Breast epithelium (tissue), 4 donors: Measurements from ENCODE around the gene PSMB11. TPM values are rescaled to one million over a fixed set of nuclear protein-coding genes. Genes with fewer than 3 reads are reported as not detected.

Source experiments
- DNase-seq, 2 donors: peaks; one replicate each; pipeline ENCODE4 v3.0.0-alpha.2; 2019; ENCODE audit warnings: low spot score in 2 of 2
- H3K27ac ChIP-seq, 2 donors: fragments of 200-600 bp; sonication (generic) in 1 of 2; one replicate each; pipeline ENCODE4 v1.5.1; 2016 to 2019; ENCODE audit warnings: mild to moderate bottlenecking in 1 of 2
- H3K27me3 ChIP-seq, 2 donors: fragments of 200-600 bp; sonication (generic) in 1 of 2; one replicate each; pipeline versions ENCODE4 v1.5.1 to v1.6.0; 2017 to 2019; ENCODE audit warnings: control low read depth in 1 of 2, mild to moderate bottlenecking in 1 of 2
- H3K36me3 ChIP-seq: fragments of 200-600 bp; one replicate; pipeline ENCODE4 v1.5.1; 2019
- H3K4me1 ChIP-seq, 2 donors: fragments of 200-600 bp; sonication (generic); one replicate each; pipeline ENCODE4 v1.5.1; 2016 to 2019; ENCODE audit warnings: control low read depth in 1 of 2
- H3K4me3 ChIP-seq, 3 donors: fragments of 200-600 bp; sonication (generic); 1 replicate in 2 of 3; 2 replicates in 1 of 3; pipeline ENCODE4 v1.5.1; 2016 to 2019; ENCODE audit warnings: mild to moderate bottlenecking in 3 of 3, moderate library complexity in 2 of 3
- H3K9me3 ChIP-seq, 2 donors: fragments of 200-600 bp; sonication (generic) in 1 of 2; one replicate each; pipeline ENCODE4 v1.5.1; 2016 to 2019; ENCODE audit warnings: control low read depth in 1 of 2
- CTCF ChIP-seq, 3 donors: fragments of 450-650 bp; IDR thresholded peaks; one replicate each; pipeline ENCODE4 v1.5.1; 2016 to 2017; ENCODE audit warnings: antibody characterized with exemption in 3 of 3, mild to moderate bottlenecking in 3 of 3, moderate library complexity in 3 of 3
- POLR2A ChIP-seq: fragments of 450-650 bp; IDR thresholded peaks from one replicate; pipeline ENCODE4 v1.6.1; 2016; ENCODE audit warnings: antibody characterized with exemption, mild to moderate bottlenecking, moderate library complexity
- POLR2AphosphoS5 ChIP-seq, 3 donors: sonication (generic); formaldehyde crosslinking; IDR thresholded peaks; one replicate each; pipeline ENCODE4 v1.6.1; 2017; ENCODE audit warnings: antibody characterized with exemption in 3 of 3
- intact Hi-C: fragments of 100-400 bp; cut with DNase I; formaldehyde crosslinking; loops from one replicate; pipeline ENCODE4 v1.15.1; 2023; ENCODE audit warnings: low total_unique reads
- total RNA-seq, 3 donors: library from RNA; depleted of rRNA; stranded (reverse); fragments of >200 nt; gene quantifications; one replicate each; pipeline ENCODE4 v1.1.0, GENCODE V29; 2016

PSMB11 gene
- total RNA-seq, 3 donors from 2014 or later = not detected

- Histone ChIP-seq H3K9me3 (no peaks in the 10 kb centered on the region), H3K4me3 (no peak overlapping the region), H3K4me1 (peaks cover 0 to 12% of the 10 kb centered on the region in 2 donors), H3K27ac (no peak overlapping the region), H3K36me3 (peaks cover 5% of the 10 kb centered on the region), H3K27me3 (no peaks in the 10 kb centered on the region)
- no peak for DNase-seq
- TF ChIP-seq POLR2AphosphoS5 (IDR thresholded peaks at IDR 0.05) (no peak), POLR2A (no peak), CTCF (IDR thresholded peaks at IDR 0.05) (no peak)
- intact Hi-C loops = no loop called here
Measured at GRCh38 chr14:23089498-23090253, 47.7 kb downstream of the PSMB11 start.

GRCh38 chr14:23090254-23090636 is 48.2 kb downstream of the PSMB11 start:
- no peak for TF ChIP-seq POLR2A
- TF ChIP-seq POLR2AphosphoS5 (IDR thresholded peaks at IDR 0.05) = no peak
- no peak for TF ChIP-seq CTCF (IDR thresholded peaks at IDR 0.05)
- H3K4me1 ChIP-seq = peaks cover 0 to 12% of the 10 kb centered on the region in 2 donors
- H3K4me3 ChIP-seq = no peak overlapping the region
- intact Hi-C loops = no loop called here
- H3K27ac ChIP-seq = no peak overlapping the region
- H3K36me3 ChIP-seq = peaks cover 5% of the 10 kb centered on the region
- no peaks in the 10 kb centered on the region for H3K27me3 ChIP-seq
- H3K9me3 ChIP-seq = no peaks in the 10 kb centered on the region
- no peak for DNase-seq

- no peak for DNase-seq
- H3K4me3 ChIP-seq = no peak overlapping the region
- no peaks in the 10 kb centered on the region for H3K27me3 ChIP-seq
- H3K27ac ChIP-seq = no peak overlapping the region
- peaks cover 5% of the 10 kb centered on the region for H3K36me3 ChIP-seq
- H3K4me1 ChIP-seq = peaks cover 0 to 12% of the 10 kb centered on the region in 2 donors
- intact Hi-C loops = no loop called here
- TF ChIP-seq CTCF (IDR thresholded peaks at IDR 0.05) (no peak), POLR2AphosphoS5 (IDR thresholded peaks at IDR 0.05) (no peak), POLR2A (no peak)
- no peaks in the 10 kb centered on the region for H3K9me3 ChIP-seq
Measured at GRCh38 chr14:23091294-23092225, 49.5 kb downstream of the PSMB11 start.

- Histone ChIP-seq H3K27me3 (no peaks in the 10 kb centered on the region), H3K4me1 (peaks cover 0 to 16% of the 10 kb centered on the region in 2 donors), H3K9me3 (no peaks in the 10 kb centered on the region), H3K4me3 (peak overlapping the region in 2 of 3 donors; percentile 74 to 80), H3K27ac (no peak overlapping the region), H3K36me3 (no peaks in the 10 kb centered on the region)
- DNase-seq = no peak
- TF ChIP-seq CTCF (IDR thresholded peaks at IDR 0.05) (no peak), POLR2AphosphoS5 (IDR thresholded peaks at IDR 0.05) (no peak), POLR2A (no peak)
- intact Hi-C loops = no loop called here
Measured at GRCh38 chr14:23093104-23093503, 51.1 kb downstream of the PSMB11 start.

- H3K4me1 ChIP-seq = peaks cover 0 to 16% of the 10 kb centered on the region in 2 donors
- no peak for DNase-seq
- H3K9me3 ChIP-seq = no peaks in the 10 kb centered on the region
- intact Hi-C loops = no loop called here
- no peaks in the 10 kb centered on the region for H3K36me3 ChIP-seq
- no peaks in the 10 kb centered on the region for H3K27me3 ChIP-seq
- peak overlapping the region; percentile 68 to 80 (median 74) for H3K4me3 ChIP-seq
- H3K27ac ChIP-seq = no peak overlapping the region
- TF ChIP-seq POLR2AphosphoS5 (IDR thresholded peaks at IDR 0.05) (no peak), POLR2A (no peak), CTCF (IDR thresholded peaks at IDR 0.05) (no peak)
Measured at GRCh38 chr14:23093526-23093925, 51.5 kb downstream of the PSMB11 start.
